Natural killer cell (primary cell): ENCODE results near the gene CFAP251. TPM values are rescaled to one million over a fixed set of nuclear protein-coding genes. Genes with fewer than 3 reads are reported as not detected.
"Not testable (repeated sequence)": the region's sequence is repeated elsewhere in the genome, so short reads cannot be mapped to it uniquely, and the experiment has no call there.

ENCODE experiments used
- ATAC-seq, 3 donors: fragments of 150-1000 bp in 2 of 3; fragments of 200-7000 bp in 1 of 3; cut with Tn5 transposase; 1 replicate in 1 of 3; 2 replicates in 2 of 3; pipeline ENCODE4 v1.10.0; 2021; ENCODE audit warnings: mild to moderate bottlenecking in 2 of 3, moderate library complexity in 2 of 3
- DNase-seq, 2 donors: peaks; one replicate each; pipeline versions ENCODE4 v3.0.0 to v3.0.0-alpha.2; 2013 to 2021; ENCODE audit warnings: mixed read lengths in 1 of 2
- H3K27ac ChIP-seq: one replicate; pipeline ENCODE4 v1.5.1; 2013; ENCODE audit warnings: mild to moderate bottlenecking, low read length
- H3K27me3 ChIP-seq: one replicate; pipeline ENCODE4 v1.6.1; 2013; ENCODE audit warnings: low read length; ENCODE audit not compliant: control insufficient read depth, insufficient read depth
- H3K36me3 ChIP-seq: one replicate; pipeline ENCODE4 v1.6.1; 2013; ENCODE audit warnings: low read length; ENCODE audit not compliant: control insufficient read depth, insufficient read depth
- H3K4me1 ChIP-seq: one replicate; pipeline ENCODE4 v1.6.1; 2013; ENCODE audit warnings: low read length; ENCODE audit not compliant: control insufficient read depth, insufficient read depth
- H3K4me3 ChIP-seq: one replicate; pipeline ENCODE4 v1.5.1; 2013; ENCODE audit warnings: low read length
- H3K9me3 ChIP-seq: one replicate; pipeline ENCODE4 v1.6.1; 2013; ENCODE audit warnings: low read length; ENCODE audit not compliant: control insufficient read depth, insufficient read depth
- H3K27ac Mint-ChIP-seq, 2 donors: one replicate each; pipeline ENCODE4 v1.8.0; 2022; ENCODE audit warnings: mild to moderate bottlenecking in 2 of 2, mixed read lengths in 2 of 2, moderate library complexity in 1 of 2
- H3K27me3 Mint-ChIP-seq, 2 donors: one replicate each; pipeline ENCODE4 v1.8.0; 2022; ENCODE audit warnings: low read depth in 2 of 2, mixed read lengths in 2 of 2
- H3K36me3 Mint-ChIP-seq: one replicate; pipeline ENCODE4 v1.8.0; 2022; ENCODE audit warnings: mixed read lengths
- H3K4me1 Mint-ChIP-seq, 2 donors: one replicate each; pipeline ENCODE4 v1.8.0; 2022; ENCODE audit warnings: mixed read lengths in 2 of 2
- H3K4me3 Mint-ChIP-seq: one replicate; pipeline ENCODE4 v1.8.0; 2022; ENCODE audit warnings: mild to moderate bottlenecking, moderate library complexity, mixed read lengths
- H3K9me3 Mint-ChIP-seq, 2 donors: one replicate each; pipeline ENCODE4 v1.8.0; 2022; ENCODE audit warnings: mixed read lengths in 2 of 2
- WGBS: methylation state at CpG from one replicate; pipeline ENCODE4 v1.1.7; 2013; ENCODE audit warnings: missing lambda C conversion rate; ENCODE audit not compliant: insufficient coverage; 5-methylcytosine and 5-hydroxymethylcytosine counted together
- intact Hi-C: fragments of 100-400 bp; cut with micrococcal nuclease; formaldehyde crosslinking; loops from one replicate; pipeline ENCODE4 v1.14.2; 2022
- total RNA-seq, 4 donors: library from RNA; stranded (reverse); fragments of 120-200 nt in 1 of 4; gene quantifications; one replicate each; pipeline versions ENCODE4 v1.2.3 to v1.2.4, GENCODE V29; 2013 to 2022
- TF ChIP-seq, protein P1 (sequence below): fragments of 200-600 bp; IDR thresholded peaks from one replicate; pipeline ENCODE4 v1.8.0; 2022; ENCODE audit warnings: antibody characterized with exemption

Gene CFAP251
- total RNA-seq, 3 donors from 2014 or later (not counting 1 experiment from before 2014, with no cell fraction given): 0.59 to 0.80 (median 0.59) TPM

DNA sequence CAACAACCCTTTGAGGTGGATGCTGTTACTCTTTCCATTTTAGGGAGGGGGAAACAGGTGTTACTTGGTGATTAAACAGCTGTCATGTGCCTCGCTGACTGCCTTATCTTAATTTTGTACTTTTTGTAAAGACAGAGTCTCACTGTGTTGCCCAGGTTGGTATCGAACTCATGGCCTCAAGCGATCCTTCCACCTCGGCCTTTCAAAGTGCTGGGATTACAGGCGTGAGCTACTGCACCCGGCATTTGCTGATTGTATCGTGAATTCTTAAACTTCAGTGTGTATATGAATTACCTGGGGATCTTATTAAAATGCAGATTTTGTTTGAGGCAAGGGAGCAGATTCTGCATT, 29.1 kb upstream of the CFAP251 start:
- Mint-ChIP-seq H3K36me3 (no peaks in the 10 kb centered on the region), H3K4me1 (peaks cover 32 to 38% of the 10 kb centered on the region in 2 donors), H3K4me3 (peak overlapping the region; percentile 100), H3K9me3 (no peaks in the 10 kb centered on the region), H3K27me3 (no peaks in the 10 kb centered on the region), H3K27ac (peak overlapping the region; percentile 99)
- no peaks in the 10 kb centered on the region for H3K9me3 ChIP-seq
- 7% methylated on average over 7 of the region's 7 CpGs for WGBS
- peak overlapping the region; percentile 93 for H3K27ac ChIP-seq
- peak overlapping the region; percentile 87 for H3K4me3 ChIP-seq
- DNase-seq (no peak), ATAC-seq (no peak)
- H3K36me3 ChIP-seq: no peaks in the 10 kb centered on the region
- peaks cover 24% of the 10 kb centered on the region for H3K4me1 ChIP-seq
- TF ChIP-seq, protein P1, sequence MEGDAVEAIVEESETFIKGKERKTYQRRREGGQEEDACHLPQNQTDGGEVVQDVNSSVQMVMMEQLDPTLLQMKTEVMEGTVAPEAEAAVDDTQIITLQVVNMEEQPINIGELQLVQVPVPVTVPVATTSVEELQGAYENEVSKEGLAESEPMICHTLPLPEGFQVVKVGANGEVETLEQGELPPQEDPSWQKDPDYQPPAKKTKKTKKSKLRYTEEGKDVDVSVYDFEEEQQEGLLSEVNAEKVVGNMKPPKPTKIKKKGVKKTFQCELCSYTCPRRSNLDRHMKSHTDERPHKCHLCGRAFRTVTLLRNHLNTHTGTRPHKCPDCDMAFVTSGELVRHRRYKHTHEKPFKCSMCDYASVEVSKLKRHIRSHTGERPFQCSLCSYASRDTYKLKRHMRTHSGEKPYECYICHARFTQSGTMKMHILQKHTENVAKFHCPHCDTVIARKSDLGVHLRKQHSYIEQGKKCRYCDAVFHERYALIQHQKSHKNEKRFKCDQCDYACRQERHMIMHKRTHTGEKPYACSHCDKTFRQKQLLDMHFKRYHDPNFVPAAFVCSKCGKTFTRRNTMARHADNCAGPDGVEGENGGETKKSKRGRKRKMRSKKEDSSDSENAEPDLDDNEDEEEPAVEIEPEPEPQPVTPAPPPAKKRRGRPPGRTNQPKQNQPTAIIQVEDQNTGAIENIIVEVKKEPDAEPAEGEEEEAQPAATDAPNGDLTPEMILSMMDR: peak; percentile 13
- intact Hi-C loops: loop anchor here (2.0 kb wide), 2 partner anchors 86 to 94 kb away; no protein-coding TSS in a partner anchor
- H3K27me3 ChIP-seq: no peaks in the 10 kb centered on the region

DNA sequence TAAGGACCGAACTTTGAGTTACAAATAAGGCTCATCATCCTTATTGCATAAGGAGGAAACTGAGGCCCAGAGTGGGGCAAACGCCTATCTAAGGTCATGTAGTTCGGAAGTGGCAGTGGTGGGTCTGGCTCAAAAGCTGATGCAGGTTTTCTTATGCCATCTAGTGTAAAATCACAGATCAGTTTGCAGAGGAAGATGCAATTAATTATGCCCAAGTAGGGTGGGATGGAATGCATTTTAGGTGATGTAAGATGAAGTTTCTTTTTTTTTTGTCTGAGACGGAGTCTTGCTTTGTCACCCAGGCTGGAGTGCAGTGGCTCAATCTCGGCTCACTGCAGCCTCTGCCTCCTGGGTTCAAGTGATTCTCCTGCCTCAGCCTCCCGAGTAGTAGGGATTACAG, 28.7 kb upstream of the CFAP251 start:
- not testable (repeated sequence) for H3K9me3 ChIP-seq, H3K27me3 ChIP-seq, ATAC-seq, H3K9me3 Mint-ChIP-seq, H3K36me3 ChIP-seq, DNase-seq, H3K36me3 Mint-ChIP-seq, H3K27me3 Mint-ChIP-seq
- Mint-ChIP-seq H3K4me3 (peak overlapping the region; percentile 100), H3K4me1 (peaks cover 34 to 39% of the 10 kb centered on the region in 2 donors), H3K27ac (peak overlapping the region; percentile 99)
- intact Hi-C loops: loop anchor here (2.0 kb wide), 2 partner anchors 87 to 95 kb away; no protein-coding TSS in a partner anchor
- Histone ChIP-seq H3K4me3 (peak overlapping the region; percentile 87), H3K4me1 (peaks cover 24% of the 10 kb centered on the region), H3K27ac (peak overlapping the region; percentile 93)
- 64% methylated on average over 6 of the region's 6 CpGs for WGBS

DNA sequence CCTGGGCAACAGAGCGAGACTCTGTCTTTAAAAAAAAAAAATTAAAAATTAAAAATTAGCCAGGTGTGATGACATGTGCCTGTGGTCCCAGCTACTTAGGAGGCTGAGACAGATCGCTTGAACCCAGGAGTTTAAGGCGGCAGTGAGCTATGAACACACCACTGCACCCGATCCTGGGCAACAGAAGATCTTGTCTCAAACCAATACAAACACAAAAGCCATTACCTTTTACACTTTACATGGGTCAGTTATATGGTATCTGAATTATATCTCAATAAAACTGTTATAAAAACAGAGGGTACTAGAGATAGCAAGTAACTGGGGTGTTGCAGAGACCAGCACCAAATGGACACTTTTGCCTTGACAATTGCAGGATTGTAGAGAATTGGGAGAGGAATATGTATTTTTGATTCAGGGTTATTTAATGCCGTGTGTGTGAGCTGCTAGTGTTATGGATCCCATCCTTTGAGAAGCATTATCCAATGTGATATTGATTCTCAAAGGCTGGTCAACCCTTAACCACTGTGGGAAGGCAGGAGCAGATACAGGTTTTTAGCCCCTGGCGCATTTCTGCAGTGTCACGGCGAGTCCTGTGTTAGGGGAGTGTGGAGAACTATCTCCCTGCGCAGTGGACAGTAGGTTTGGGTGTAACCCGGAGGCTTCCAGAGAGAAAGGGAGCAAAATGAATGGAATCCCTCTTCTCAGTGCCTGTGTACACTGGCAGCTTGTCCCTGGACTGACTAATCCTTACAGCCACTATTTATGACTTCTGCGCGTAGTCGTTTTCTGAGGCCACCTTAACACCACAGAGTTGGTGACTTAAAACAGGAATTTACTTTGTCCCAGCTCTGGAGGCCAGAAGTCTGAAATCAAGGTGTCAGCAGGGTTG, 25.5 kb upstream of the CFAP251 start:
- ATAC-seq (no peak), DNase-seq (no peak)
- no peaks in the 10 kb centered on the region for H3K27me3 ChIP-seq
- TF ChIP-seq, protein P1: no peak
- Mint-ChIP-seq H3K27ac (no peak overlapping the region), H3K36me3 (no peaks in the 10 kb centered on the region), H3K27me3 (no peaks in the 10 kb centered on the region), H3K9me3 (no peaks in the 10 kb centered on the region), H3K4me3 (no peak overlapping the region), H3K4me1 (peaks cover 34 to 36% of the 10 kb centered on the region in 2 donors)
- no peak overlapping the region for H3K27ac ChIP-seq
- H3K36me3 ChIP-seq: peaks cover 16% of the 10 kb centered on the region
- H3K4me1 ChIP-seq: peaks cover 24% of the 10 kb centered on the region
- 93% methylated on average over 12 of the region's 13 CpGs for WGBS
- no peaks in the 10 kb centered on the region for H3K9me3 ChIP-seq
- intact Hi-C loops: no loop called here
- no peak overlapping the region for H3K4me3 ChIP-seq

DNA sequence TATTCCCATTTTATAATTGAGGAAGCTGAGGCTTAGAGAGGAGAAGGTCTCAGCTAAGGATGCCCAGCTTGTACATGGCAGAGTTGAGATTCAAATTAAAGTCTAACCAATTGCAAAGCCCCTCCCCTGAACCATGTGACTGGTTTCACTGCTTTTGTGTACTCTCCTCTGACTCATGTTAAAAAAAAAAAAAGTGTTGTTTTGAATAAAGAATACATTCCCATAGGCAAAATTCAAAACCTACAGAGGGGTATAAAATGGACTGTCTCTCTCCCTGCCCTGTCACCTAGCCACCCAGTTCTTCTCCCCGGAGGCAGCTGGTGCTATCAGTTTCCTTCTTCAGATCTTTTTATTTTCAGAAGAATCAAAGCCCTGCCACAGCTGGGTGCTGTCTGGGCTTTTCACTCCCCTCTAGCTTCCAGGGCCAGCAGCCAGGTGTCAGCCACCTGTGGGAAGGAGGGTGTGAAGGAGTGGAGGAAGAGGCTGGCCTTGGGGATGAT, 24.4 kb upstream of the CFAP251 start:
- no peaks in the 10 kb centered on the region for H3K27me3 ChIP-seq
- no peak overlapping the region for H3K27ac ChIP-seq
- Mint-ChIP-seq H3K4me1 (peaks cover 25% of the 10 kb centered on the region in 2 donors), H3K27ac (peak overlapping the region; percentile 29 to 64), H3K9me3 (no peaks in the 10 kb centered on the region), H3K27me3 (no peaks in the 10 kb centered on the region), H3K36me3 (no peaks in the 10 kb centered on the region), H3K4me3 (no peak overlapping the region)
- no peak overlapping the region for H3K4me3 ChIP-seq
- H3K4me1 ChIP-seq: peaks cover 18% of the 10 kb centered on the region
- peaks cover 18% of the 10 kb centered on the region for H3K36me3 ChIP-seq
- no peak for DNase-seq
- peak in 1 of 3 donors; percentile 17 for ATAC-seq
- H3K9me3 ChIP-seq: no peaks in the 10 kb centered on the region
- WGBS: 64% methylated on average over 1 of the region's 1 CpG
- intact Hi-C loops: no loop called here
- TF ChIP-seq, protein P1: no peak
